ENCODE measurements around the gene DUSP9. TPM values are rescaled to one million over a fixed set of nuclear protein-coding genes. Genes with fewer than 3 reads are reported as not detected.
"Not testable (repeated sequence)": the region's sequence is repeated elsewhere in the genome, so short reads cannot be mapped to it uniquely, and the experiment has no call there.

Gene DUSP9
- total RNA-seq, 2 donors from 2014 or later: 3.5 TPM; not detected in 1

GRCh38 chrX:153673428-153674218 is 26.6 kb downstream of the DUSP9 start, which contains the start of gene PNCK:
Gene PNCK (minus strand): TSS chrX:153673813. CDS start chrX:153673076, 737 bp downstream.
- TF ChIP-seq POLR2AphosphoS5 (IDR thresholded peaks at IDR 0.05) (no peak), POLR2A (IDR thresholded peaks at IDR 0.05) (no peak), CTCF (IDR thresholded peaks at IDR 0.05) (no peak)
- Histone ChIP-seq H3K27ac (no peak within 1 kb of the TSS), H3K9me3 (no peaks in the 10 kb centered on the region), H3K4me3 (no peak within 1 kb of the TSS), H3K4me1 (replicated peaks) (no peaks in the 10 kb centered on the region), H3K36me3 (no peaks in the 10 kb centered on the region), H3K27me3 (replicated peaks; ENCODE audit: insufficient read depth) (no peaks in the 10 kb centered on the region)
- WGBS: 76% methylated on average over 4 of the region's 98 CpGs
- DNase-seq (ENCODE audit: low spot score): no peak
- intact Hi-C loops (cut with DNase I): no loop called here

- 71% methylated on average over 26 of the region's 27 CpGs for WGBS
- H3K27me3 ChIP-seq (replicated peaks; ENCODE audit: insufficient read depth): no peaks in the 10 kb centered on the region
Measured at GRCh38 chrX:153674219-153674851, 27.3 kb downstream of the DUSP9 start.

GRCh38 chrX:153681175-153681574 is 34.2 kb downstream of the DUSP9 start:
- H3K27ac ChIP-seq: no peak overlapping the region
- intact Hi-C loops (cut with DNase I): no loop called here
- no peak for DNase-seq (ENCODE audit: low spot score)
- no peaks in the 10 kb centered on the region for H3K9me3 ChIP-seq
- TF ChIP-seq CTCF (IDR thresholded peaks at IDR 0.05) (no peak), POLR2AphosphoS5 (IDR thresholded peaks at IDR 0.05) (no peak)
- H3K4me3 ChIP-seq: no peak overlapping the region
- no peaks in the 10 kb centered on the region for H3K4me1 ChIP-seq (replicated peaks)
- WGBS: 69% methylated on average over 9 of the region's 12 CpGs
- H3K36me3 ChIP-seq: no peaks in the 10 kb centered on the region
- no peaks in the 10 kb centered on the region for H3K27me3 ChIP-seq (replicated peaks; ENCODE audit: insufficient read depth)

More at GRCh38 chrX:153674219-153674851, 27.3 kb downstream of the DUSP9 start:
- Histone ChIP-seq H3K4me1 (replicated peaks) (no peaks in the 10 kb centered on the region), H3K4me3 (no peak overlapping the region), H3K27ac (no peak overlapping the region), H3K9me3 (no peaks in the 10 kb centered on the region), H3K36me3 (no peaks in the 10 kb centered on the region)
- no peak for DNase-seq (ENCODE audit: low spot score)
- intact Hi-C loops (cut with DNase I): no loop called here
- TF ChIP-seq POLR2A (IDR thresholded peaks at IDR 0.05) (no peak), POLR2AphosphoS5 (IDR thresholded peaks at IDR 0.05) (no peak), CTCF (IDR thresholded peaks at IDR 0.05) (no peak)

- H3K27me3 ChIP-seq (replicated peaks; ENCODE audit: insufficient read depth); H3K36me3 ChIP-seq; intact Hi-C loops (cut with DNase I); H3K27ac ChIP-seq; H3K4me1 ChIP-seq (replicated peaks); DNase-seq (ENCODE audit: low spot score); H3K4me3 ChIP-seq; H3K9me3 ChIP-seq: not testable (repeated sequence)
- WGBS: 100% methylated on average over 8 of the region's 8 CpGs
Measured at GRCh38 chrX:153683486-153683885, 36.5 kb downstream of the DUSP9 start.

- DNase-seq (ENCODE audit: low spot score): no peak
- Histone ChIP-seq H3K27ac (no peak overlapping the region), H3K27me3 (replicated peaks; ENCODE audit: insufficient read depth) (no peaks in the 10 kb centered on the region), H3K4me3 (no peak overlapping the region), H3K9me3 (no peaks in the 10 kb centered on the region), H3K4me1 (replicated peaks) (no peaks in the 10 kb centered on the region), H3K36me3 (no peaks in the 10 kb centered on the region)
- TF ChIP-seq CTCF (IDR thresholded peaks at IDR 0.05): no peak
- TF ChIP-seq POLR2A (IDR thresholded peaks at IDR 0.05): no peak
- TF ChIP-seq POLR2AphosphoS5 (IDR thresholded peaks at IDR 0.05): no peak
- intact Hi-C loops (cut with DNase I): no loop called here
- WGBS: 29% methylated on average over 13 of the region's 21 CpGs
Measured at GRCh38 chrX:153684467-153685155, 37.6 kb downstream of the DUSP9 start.

All from prostate gland (tissue), 2 donors.